GM23338 (cell line): Measurements from ENCODE around the gene PRKD1. TPM values are rescaled to one million over a fixed set of nuclear protein-coding genes. Genes with fewer than 3 reads are reported as not detected.

ENCODE experiments used
- ATAC-seq: fragments of 200-7000 bp; cut with Tn5 transposase; 3 replicates; pipeline ENCODE4 v1.9.1; 2020
- DNase-seq: peaks from one replicate; pipeline ENCODE4 v3.0.0-alpha.2; 2015; ENCODE audit warnings: low spot score
- H2AFZ ChIP-seq: fragments of 200-600 bp; sonication (generic); 2 replicates; pipeline ENCODE4 v1.8.0; 2016; ENCODE audit warnings: antibody characterized with exemption, mild to moderate bottlenecking, moderate library complexity
- H3F3A ChIP-seq: fragments of 200-600 bp; sonication (generic); replicated peaks from 2 replicates; pipeline ENCODE4 v1.8.0; 2017; ENCODE audit warnings: antibody characterized with exemption, mixed run types, low read depth
- H3K27ac ChIP-seq: fragments of 200-600 bp; sonication (generic); 2 replicates; pipeline ENCODE4 v1.6.1; 2016; ENCODE audit warnings: low read depth
- H3K27me3 ChIP-seq: fragments of 200-600 bp; sonication (generic); 2 replicates; pipeline ENCODE4 v1.8.0; 2016; ENCODE audit warnings: mild to moderate bottlenecking, mixed run types, moderate library complexity; ENCODE audit not compliant: insufficient read depth
- H3K36me3 ChIP-seq: fragments of 200-600 bp; sonication (generic); 2 replicates; pipeline ENCODE4 v1.8.0; 2016; ENCODE audit warnings: mild to moderate bottlenecking; ENCODE audit not compliant: insufficient read depth
- H3K4me1 ChIP-seq: fragments of 200-600 bp; sonication (generic); 2 replicates; pipeline ENCODE4 v1.8.0; 2016; ENCODE audit warnings: mild to moderate bottlenecking, moderate library complexity; ENCODE audit not compliant: insufficient read depth
- H3K4me2 ChIP-seq: fragments of 200-600 bp; sonication (generic); 2 replicates; pipeline ENCODE4 v1.7.1; 2017; ENCODE audit warnings: mixed run types
- H3K4me3 ChIP-seq: fragments of 200-600 bp; sonication (generic); 2 replicates; pipeline ENCODE4 v1.6.1; 2016; ENCODE audit warnings: mixed run types
- H3K79me2 ChIP-seq: fragments of 200-600 bp; sonication (generic); replicated peaks from 2 replicates; pipeline ENCODE4 v1.8.0; 2017; ENCODE audit warnings: mild to moderate bottlenecking; ENCODE audit not compliant: insufficient read depth
- H3K9me2 ChIP-seq: fragments of 200-600 bp; sonication (generic); 2 replicates; pipeline ENCODE4 v1.8.0; 2017; ENCODE audit not compliant: insufficient read depth
- H4K20me1 ChIP-seq: fragments of 200-600 bp; sonication (generic); replicated peaks from 2 replicates; pipeline ENCODE4 v1.8.0; 2017; ENCODE audit warnings: mild to moderate bottlenecking; ENCODE audit not compliant: insufficient read depth
- H3K27ac Mint-ChIP-seq: 2 replicates; pipeline ENCODE4 v1.8.0; 2020; ENCODE audit warnings: inconsistent platforms, mild to moderate bottlenecking, moderate library complexity, mixed read lengths
- H3K27me3 Mint-ChIP-seq: 3 replicates; pipeline ENCODE4 v1.8.0; 2022; ENCODE audit warnings: low read depth, mild to moderate bottlenecking, moderate library complexity, mixed read lengths, inconsistent platforms; ENCODE audit not compliant: insufficient read depth, poor library complexity
- H3K36me3 Mint-ChIP-seq: 3 replicates; pipeline ENCODE4 v1.8.0; 2021; ENCODE audit warnings: low read depth, mild to moderate bottlenecking, inconsistent platforms, moderate library complexity, mixed read lengths
- H3K4me1 Mint-ChIP-seq: 3 replicates; pipeline ENCODE4 v1.8.0; 2020; ENCODE audit warnings: mild to moderate bottlenecking, inconsistent platforms, mixed read lengths
- H3K4me3 Mint-ChIP-seq: 3 replicates; pipeline ENCODE4 v1.8.0; 2021; ENCODE audit warnings: moderate library complexity, mild to moderate bottlenecking, inconsistent platforms, mixed read lengths
- H3K9me3 Mint-ChIP-seq: 3 replicates; pipeline ENCODE4 v1.8.0; 2020; ENCODE audit warnings: moderate library complexity, mild to moderate bottlenecking, inconsistent platforms, mixed read lengths
- CREB1 ChIP-seq: fragments of 250-450 bp; sonication (Bioruptor Pico); IDR thresholded peaks from 2 replicates; pipeline ENCODE4 v1.5.0; 2020; ENCODE audit warnings: low read depth, mild to moderate bottlenecking, moderate library complexity
- EZH2 ChIP-seq: fragments of 200-600 bp; sonication (generic); IDR thresholded peaks from one replicate; pipeline ENCODE4 v1.8.0; 2017; ENCODE audit warnings: antibody characterized with exemption, mild to moderate bottlenecking, low read depth; ENCODE audit not compliant: unreplicated experiment
- EZH2phosphoT487 ChIP-seq: fragments of 200-600 bp; sonication (generic); IDR thresholded peaks from one replicate; pipeline ENCODE4 v1.8.1; 2018; ENCODE audit warnings: antibody characterized with exemption; ENCODE audit not compliant: unreplicated experiment
- JUNB ChIP-seq: IDR thresholded peaks from one replicate; pipeline ENCODE4 v1.6.1; 2016; ENCODE audit warnings: antibody characterized with exemption; ENCODE audit not compliant: unreplicated experiment
- NANOG ChIP-seq: IDR thresholded peaks from 2 replicates; pipeline ENCODE4 v1.6.1; 2016; ENCODE audit warnings: antibody characterized with exemption, borderline replicate concordance
- POLR2AphosphoS5 ChIP-seq: IDR thresholded peaks from 2 replicates; pipeline ENCODE4 v1.6.1; 2016; ENCODE audit warnings: antibody characterized with exemption, low read depth
- STAT1 ChIP-seq: IDR thresholded peaks from one replicate; pipeline ENCODE4 v1.6.1; 2016; ENCODE audit warnings: antibody characterized with exemption; ENCODE audit not compliant: unreplicated experiment
- ZNF114 ChIP-seq: fragments of 250-450 bp; sonication (Bioruptor Pico); IDR thresholded peaks from 2 replicates; pipeline ENCODE4 v1.5.0; 2020; ENCODE audit warnings: mild to moderate bottlenecking, moderate library complexity
- ZNF331 ChIP-seq: fragments of 250-450 bp; sonication (Bioruptor Pico); IDR thresholded peaks from 2 replicates; pipeline ENCODE4 v1.5.0; 2020; ENCODE audit warnings: low read depth, mild to moderate bottlenecking, moderate library complexity
- polyA plus RNA-seq: library from polyadenylated mRNA; unstranded; fragments of >200 nt; fragmentation: Nextera tagmentation; extraction: Ambion mirVana; gene quantifications from 2 replicates; pipeline ENCODE4 v1.2.1, GENCODE V29; 2016
- total RNA-seq: library from RNA; depleted of rRNA; stranded (reverse); fragments of >200 nt; shearing (Covaris generic); gene quantifications from 2 replicates; pipeline ENCODE4 v1.2.3, GENCODE V29; 2014
- TF ChIP-seq, protein P1 (sequence below): fragments of 250-450 bp; sonication (Bioruptor Pico); IDR thresholded peaks from 2 replicates; pipeline ENCODE4 v1.5.0; 2020; ENCODE audit warnings: mild to moderate bottlenecking, moderate library complexity
- TF ChIP-seq, protein P2 (sequence below): IDR thresholded peaks from 2 replicates; pipeline ENCODE4 v1.6.1; 2016; ENCODE audit warnings: antibody characterized with exemption
- TF ChIP-seq, protein P3 (sequence below): IDR thresholded peaks from one replicate; pipeline ENCODE4 v1.6.1; 2018; ENCODE audit warnings: antibody characterized with exemption; ENCODE audit not compliant: unreplicated experiment
- TF ChIP-seq, protein P4 (sequence below), 2 experiments: fragments of 200-600 bp in 1 of 2; sonication (generic) in 1 of 2; conservative IDR thresholded peaks; 2 replicates each; pipeline versions ENCODE4 v1.5.1 to v1.6.1; 2016 to 2017; ENCODE audit warnings: antibody characterized with exemption in 2 of 2, low read depth in 2 of 2, mild to moderate bottlenecking in 2 of 2, moderate library complexity in 1 of 2

Gene PRKD1
- total and polyA plus RNA-seq, 2 experiments from 2014 or later: 3.1 to 9.7 TPM

DNA sequence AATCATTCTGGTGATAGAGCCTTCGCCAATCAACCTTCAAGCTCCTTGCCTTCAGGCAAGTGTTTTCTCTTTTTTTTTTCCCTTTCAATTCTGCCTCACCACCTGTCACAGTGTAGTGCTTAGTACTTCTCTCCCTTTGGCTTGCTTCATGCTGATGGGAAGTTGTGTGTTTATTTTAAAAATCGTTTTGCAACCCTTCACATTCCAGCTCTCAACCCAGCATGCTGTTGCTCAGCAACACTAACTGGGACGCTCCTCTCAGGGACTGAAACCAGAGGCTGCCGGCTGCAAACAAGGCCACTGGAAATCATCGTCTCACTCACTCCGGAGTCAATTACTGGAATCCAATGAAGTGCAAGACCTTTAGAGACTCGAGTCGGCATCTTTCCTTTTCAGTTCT lies 342.7 kb downstream of the PRKD1 start:
- Mint-ChIP-seq H3K4me1 (peaks cover 30% of the 10 kb centered on the region), H3K4me3 (no peak overlapping the region), H3K27ac (no peak overlapping the region), H3K27me3 (no peaks in the 10 kb centered on the region), H3K36me3 (no peaks in the 10 kb centered on the region), H3K9me3 (no peaks in the 10 kb centered on the region)
- no peaks in the 10 kb centered on the region for H3K27me3 ChIP-seq
- H3K9me2 ChIP-seq: no peaks in the 10 kb centered on the region
- H3K79me2 ChIP-seq: no peaks in the 10 kb centered on the region
- H3K36me3 ChIP-seq: no peaks in the 10 kb centered on the region
- no peak overlapping the region for H3K27ac ChIP-seq
- TF ChIP-seq POLR2AphosphoS5 (no peak), EZH2 (no peak), EZH2phosphoT487 (no peak), ZNF331 (CRISPR knock-in tag) (no peak), NANOG (no peak), ZNF114 (CRISPR knock-in tag) (no peak), CREB1 (CRISPR knock-in tag) (no peak), STAT1 (no peak), JUNB (no peak)
- TF ChIP-seq, protein P1, sequence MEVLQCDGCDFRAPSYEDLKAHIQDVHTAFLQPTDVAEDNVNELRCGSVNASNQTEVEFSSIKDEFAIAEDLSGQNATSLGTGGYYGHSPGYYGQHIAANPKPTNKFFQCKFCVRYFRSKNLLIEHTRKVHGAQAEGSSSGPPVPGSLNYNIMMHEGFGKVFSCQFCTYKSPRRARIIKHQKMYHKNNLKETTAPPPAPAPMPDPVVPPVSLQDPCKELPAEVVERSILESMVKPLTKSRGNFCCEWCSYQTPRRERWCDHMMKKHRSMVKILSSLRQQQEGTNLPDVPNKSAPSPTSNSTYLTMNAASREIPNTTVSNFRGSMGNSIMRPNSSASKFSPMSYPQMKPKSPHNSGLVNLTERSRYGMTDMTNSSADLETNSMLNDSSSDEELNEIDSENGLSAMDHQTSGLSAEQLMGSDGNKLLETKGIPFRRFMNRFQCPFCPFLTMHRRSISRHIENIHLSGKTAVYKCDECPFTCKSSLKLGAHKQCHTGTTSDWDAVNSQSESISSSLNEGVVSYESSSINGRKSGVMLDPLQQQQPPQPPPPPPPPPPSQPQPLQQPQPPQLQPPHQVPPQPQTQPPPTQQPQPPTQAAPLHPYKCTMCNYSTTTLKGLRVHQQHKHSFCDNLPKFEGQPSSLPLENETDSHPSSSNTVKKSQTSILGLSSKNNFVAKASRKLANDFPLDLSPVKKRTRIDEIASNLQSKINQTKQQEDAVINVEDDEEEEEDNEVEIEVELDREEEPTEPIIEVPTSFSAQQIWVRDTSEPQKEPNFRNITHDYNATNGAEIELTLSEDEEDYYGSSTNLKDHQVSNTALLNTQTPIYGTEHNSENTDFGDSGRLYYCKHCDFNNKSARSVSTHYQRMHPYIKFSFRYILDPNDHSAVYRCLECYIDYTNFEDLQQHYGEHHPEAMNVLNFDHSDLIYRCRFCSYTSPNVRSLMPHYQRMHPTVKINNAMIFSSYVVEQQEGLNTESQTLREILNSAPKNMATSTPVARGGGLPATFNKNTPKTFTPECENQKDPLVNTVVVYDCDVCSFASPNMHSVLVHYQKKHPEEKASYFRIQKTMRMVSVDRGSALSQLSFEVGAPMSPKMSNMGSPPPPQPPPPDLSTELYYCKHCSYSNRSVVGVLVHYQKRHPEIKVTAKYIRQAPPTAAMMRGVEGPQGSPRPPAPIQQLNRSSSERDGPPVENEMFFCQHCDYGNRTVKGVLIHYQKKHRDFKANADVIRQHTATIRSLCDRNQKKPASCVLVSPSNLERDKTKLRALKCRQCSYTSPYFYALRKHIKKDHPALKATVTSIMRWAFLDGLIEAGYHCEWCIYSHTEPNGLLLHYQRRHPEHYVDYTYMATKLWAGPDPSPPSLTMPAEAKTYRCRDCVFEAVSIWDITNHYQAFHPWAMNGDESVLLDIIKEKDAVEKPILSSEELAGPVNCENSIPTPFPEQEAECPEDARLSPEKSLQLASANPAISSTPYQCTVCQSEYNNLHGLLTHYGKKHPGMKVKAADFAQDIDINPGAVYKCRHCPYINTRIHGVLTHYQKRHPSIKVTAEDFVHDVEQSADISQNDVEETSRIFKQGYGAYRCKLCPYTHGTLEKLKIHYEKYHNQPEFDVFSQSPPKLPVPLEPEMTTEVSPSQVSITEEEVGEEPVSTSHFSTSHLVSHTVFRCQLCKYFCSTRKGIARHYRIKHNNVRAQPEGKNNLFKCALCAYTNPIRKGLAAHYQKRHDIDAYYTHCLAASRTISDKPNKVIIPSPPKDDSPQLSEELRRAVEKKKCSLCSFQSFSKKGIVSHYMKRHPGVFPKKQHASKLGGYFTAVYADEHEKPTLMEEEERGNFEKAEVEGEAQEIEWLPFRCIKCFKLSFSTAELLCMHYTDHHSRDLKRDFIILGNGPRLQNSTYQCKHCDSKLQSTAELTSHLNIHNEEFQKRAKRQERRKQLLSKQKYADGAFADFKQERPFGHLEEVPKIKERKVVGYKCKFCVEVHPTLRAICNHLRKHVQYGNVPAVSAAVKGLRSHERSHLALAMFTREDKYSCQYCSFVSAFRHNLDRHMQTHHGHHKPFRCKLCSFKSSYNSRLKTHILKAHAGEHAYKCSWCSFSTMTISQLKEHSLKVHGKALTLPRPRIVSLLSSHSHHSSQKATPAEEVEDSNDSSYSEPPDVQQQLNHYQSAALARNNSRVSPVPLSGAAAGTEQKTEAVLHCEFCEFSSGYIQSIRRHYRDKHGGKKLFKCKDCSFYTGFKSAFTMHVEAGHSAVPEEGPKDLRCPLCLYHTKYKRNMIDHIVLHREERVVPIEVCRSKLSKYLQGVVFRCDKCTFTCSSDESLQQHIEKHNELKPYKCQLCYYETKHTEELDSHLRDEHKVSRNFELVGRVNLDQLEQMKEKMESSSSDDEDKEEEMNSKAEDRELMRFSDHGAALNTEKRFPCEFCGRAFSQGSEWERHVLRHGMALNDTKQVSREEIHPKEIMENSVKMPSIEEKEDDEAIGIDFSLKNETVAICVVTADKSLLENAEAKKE (CRISPR knock-in tag): no peak
- TF ChIP-seq, protein P2, sequence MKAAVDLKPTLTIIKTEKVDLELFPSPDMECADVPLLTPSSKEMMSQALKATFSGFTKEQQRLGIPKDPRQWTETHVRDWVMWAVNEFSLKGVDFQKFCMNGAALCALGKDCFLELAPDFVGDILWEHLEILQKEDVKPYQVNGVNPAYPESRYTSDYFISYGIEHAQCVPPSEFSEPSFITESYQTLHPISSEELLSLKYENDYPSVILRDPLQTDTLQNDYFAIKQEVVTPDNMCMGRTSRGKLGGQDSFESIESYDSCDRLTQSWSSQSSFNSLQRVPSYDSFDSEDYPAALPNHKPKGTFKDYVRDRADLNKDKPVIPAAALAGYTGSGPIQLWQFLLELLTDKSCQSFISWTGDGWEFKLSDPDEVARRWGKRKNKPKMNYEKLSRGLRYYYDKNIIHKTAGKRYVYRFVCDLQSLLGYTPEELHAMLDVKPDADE: no peak
- TF ChIP-seq, protein P3, sequence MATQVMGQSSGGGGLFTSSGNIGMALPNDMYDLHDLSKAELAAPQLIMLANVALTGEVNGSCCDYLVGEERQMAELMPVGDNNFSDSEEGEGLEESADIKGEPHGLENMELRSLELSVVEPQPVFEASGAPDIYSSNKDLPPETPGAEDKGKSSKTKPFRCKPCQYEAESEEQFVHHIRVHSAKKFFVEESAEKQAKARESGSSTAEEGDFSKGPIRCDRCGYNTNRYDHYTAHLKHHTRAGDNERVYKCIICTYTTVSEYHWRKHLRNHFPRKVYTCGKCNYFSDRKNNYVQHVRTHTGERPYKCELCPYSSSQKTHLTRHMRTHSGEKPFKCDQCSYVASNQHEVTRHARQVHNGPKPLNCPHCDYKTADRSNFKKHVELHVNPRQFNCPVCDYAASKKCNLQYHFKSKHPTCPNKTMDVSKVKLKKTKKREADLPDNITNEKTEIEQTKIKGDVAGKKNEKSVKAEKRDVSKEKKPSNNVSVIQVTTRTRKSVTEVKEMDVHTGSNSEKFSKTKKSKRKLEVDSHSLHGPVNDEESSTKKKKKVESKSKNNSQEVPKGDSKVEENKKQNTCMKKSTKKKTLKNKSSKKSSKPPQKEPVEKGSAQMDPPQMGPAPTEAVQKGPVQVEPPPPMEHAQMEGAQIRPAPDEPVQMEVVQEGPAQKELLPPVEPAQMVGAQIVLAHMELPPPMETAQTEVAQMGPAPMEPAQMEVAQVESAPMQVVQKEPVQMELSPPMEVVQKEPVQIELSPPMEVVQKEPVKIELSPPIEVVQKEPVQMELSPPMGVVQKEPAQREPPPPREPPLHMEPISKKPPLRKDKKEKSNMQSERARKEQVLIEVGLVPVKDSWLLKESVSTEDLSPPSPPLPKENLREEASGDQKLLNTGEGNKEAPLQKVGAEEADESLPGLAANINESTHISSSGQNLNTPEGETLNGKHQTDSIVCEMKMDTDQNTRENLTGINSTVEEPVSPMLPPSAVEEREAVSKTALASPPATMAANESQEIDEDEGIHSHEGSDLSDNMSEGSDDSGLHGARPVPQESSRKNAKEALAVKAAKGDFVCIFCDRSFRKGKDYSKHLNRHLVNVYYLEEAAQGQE: no peak
- TF ChIP-seq, protein P4, sequence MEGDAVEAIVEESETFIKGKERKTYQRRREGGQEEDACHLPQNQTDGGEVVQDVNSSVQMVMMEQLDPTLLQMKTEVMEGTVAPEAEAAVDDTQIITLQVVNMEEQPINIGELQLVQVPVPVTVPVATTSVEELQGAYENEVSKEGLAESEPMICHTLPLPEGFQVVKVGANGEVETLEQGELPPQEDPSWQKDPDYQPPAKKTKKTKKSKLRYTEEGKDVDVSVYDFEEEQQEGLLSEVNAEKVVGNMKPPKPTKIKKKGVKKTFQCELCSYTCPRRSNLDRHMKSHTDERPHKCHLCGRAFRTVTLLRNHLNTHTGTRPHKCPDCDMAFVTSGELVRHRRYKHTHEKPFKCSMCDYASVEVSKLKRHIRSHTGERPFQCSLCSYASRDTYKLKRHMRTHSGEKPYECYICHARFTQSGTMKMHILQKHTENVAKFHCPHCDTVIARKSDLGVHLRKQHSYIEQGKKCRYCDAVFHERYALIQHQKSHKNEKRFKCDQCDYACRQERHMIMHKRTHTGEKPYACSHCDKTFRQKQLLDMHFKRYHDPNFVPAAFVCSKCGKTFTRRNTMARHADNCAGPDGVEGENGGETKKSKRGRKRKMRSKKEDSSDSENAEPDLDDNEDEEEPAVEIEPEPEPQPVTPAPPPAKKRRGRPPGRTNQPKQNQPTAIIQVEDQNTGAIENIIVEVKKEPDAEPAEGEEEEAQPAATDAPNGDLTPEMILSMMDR (conservative IDR thresholded peaks at IDR 0.05; ENCODE audit: low read depth in 2 of 2): no peak
- H4K20me1 ChIP-seq: no peaks in the 10 kb centered on the region
- H3K4me3 ChIP-seq: no peak overlapping the region
- H3F3A ChIP-seq: no peaks in the 10 kb centered on the region
- DNase-seq (peak; percentile 66), ATAC-seq (peak; percentile 84)
- H3K4me1 ChIP-seq: peaks cover 3% of the 10 kb centered on the region
- H3K4me2 ChIP-seq: no peak overlapping the region
- H2AFZ ChIP-seq: no peak overlapping the region
